ENCODE data around the gene GLOD5.

DNA sequence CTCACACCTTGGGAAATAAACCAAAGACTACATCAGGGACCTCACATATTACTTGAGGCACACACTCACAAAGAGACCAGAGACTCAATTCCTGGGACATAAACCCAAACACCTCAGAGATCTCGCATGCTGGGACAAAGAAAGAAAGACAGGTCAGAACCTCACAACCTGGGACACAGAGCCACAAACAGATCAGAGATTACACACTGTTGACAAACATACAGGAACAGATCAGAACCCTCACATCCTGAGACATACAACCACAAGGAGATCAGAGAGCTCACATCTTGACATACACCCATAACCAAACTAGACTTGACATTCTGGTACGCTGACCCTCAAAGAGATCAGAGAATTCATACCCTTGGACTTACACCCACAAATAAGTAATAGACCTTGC is 47.7 kb upstream of the GLOD5 start:
- TF ChIP-seq POLR2A (IDR thresholded peaks at IDR 0.05): no peak
- TF ChIP-seq, protein P1, sequence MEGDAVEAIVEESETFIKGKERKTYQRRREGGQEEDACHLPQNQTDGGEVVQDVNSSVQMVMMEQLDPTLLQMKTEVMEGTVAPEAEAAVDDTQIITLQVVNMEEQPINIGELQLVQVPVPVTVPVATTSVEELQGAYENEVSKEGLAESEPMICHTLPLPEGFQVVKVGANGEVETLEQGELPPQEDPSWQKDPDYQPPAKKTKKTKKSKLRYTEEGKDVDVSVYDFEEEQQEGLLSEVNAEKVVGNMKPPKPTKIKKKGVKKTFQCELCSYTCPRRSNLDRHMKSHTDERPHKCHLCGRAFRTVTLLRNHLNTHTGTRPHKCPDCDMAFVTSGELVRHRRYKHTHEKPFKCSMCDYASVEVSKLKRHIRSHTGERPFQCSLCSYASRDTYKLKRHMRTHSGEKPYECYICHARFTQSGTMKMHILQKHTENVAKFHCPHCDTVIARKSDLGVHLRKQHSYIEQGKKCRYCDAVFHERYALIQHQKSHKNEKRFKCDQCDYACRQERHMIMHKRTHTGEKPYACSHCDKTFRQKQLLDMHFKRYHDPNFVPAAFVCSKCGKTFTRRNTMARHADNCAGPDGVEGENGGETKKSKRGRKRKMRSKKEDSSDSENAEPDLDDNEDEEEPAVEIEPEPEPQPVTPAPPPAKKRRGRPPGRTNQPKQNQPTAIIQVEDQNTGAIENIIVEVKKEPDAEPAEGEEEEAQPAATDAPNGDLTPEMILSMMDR (IDR thresholded peaks at IDR 0.05): no peak

All from esophagus squamous epithelium (tissue), 4 donors.